DMS79 (cell line): Measurements from ENCODE around the gene MRFAP1L1.
A peak's percentile ranks its signal among the peaks of the same experiment; 100 is the strongest.

Experiments
- DNase-seq: peaks from one replicate; lab custom pipeline; 2025; lab: John Stamatoyannopoulos, UW

Gene MRFAP1L1

GRCh38 chr4:6716018-6716911, 6.6 kb upstream of the MRFAP1L1 start, which contains the start of gene BLOC1S4:
TSS of gene BLOC1S4 (plus strand) at chr4:6716174. CDS start at chr4:6716210, 36 bp downstream.
- DNase-seq = peak; percentile 55

DNA sequence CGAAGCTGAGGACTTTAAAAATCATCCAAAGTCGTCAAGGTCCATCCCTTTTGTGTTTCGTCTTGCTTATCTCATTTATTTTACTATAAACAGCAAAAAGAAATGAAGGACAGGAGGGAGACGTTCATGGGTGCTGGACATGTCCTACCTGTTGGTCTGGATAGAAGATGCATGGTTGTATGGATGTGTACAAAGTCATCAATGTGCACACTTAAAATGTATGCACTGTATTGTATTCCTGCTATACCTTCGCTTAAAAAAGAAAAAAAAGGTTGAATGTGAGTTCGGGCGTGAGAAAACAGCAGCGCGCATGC, 6.0 kb upstream of the MRFAP1L1 start:
- DNase-seq = no peak

DNA sequence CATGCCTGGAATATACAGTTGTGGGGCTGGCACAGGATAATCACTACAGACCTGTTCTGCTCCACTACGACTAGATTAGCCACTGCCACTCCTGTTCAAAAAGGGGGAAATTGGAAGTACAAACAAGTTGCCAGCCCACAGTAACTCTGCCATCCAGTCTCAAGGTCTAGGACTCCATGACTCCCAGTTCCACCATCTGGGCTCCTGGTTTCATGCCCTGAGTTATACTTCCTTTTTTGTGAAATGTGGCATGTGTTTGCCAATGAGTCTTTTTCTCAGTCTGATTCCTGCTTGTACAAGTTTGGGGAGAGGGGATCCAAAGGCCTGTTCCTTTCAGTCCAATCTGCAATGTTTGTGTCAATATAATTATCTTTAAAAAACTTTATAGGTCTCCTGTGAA, 5.3 kb upstream of the MRFAP1L1 start:
- no peak for DNase-seq

DNA sequence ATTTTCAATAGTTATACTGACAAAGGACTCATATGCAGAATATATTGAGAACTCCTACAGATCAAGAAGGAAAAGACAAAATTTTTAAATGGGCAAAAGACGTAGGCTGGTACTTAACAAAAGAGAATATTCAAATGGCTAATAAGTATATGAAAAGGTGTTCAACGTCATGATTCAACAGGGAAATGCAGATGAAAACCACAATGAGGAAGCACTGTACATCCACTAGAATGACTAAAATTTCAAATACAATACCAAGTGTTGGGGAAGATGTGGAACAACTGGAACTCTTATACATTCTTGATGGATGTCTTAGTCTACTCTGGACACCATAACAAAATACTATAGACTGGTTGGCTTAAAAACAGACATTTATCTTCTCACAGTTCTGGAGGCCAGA, 1.3 kb upstream of the MRFAP1L1 start:
- no peak for DNase-seq

- no peak for DNase-seq
Observed at GRCh38 chr4:6710282-6710681, 617 bp upstream of the MRFAP1L1 start.

- no peak for DNase-seq
Observed at GRCh38 chr4:6706173-6706572, 3.5 kb downstream of the MRFAP1L1 start.

- DNase-seq = no peak
Observed at GRCh38 chr4:6705646-6706045, 4.0 kb downstream of the MRFAP1L1 start.

DNA sequence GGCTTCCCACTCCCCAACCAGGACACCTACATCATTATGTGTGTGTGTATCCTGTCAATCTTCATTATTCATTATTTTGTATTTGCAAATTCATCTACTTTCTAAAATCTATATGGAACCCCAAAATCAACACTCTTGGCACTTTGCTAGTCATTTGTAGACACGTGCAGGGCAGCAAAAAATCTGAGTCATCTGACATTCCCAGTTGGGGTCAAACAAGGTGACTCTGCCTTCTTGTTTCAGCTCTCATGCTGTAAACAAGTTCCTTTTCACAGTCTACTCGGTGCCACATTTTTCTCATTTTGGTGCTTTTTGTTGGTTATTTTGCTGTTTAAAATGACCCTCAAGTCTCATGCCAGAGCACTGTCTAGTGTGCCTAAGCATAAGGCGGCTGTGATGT, 5.9 kb downstream of the MRFAP1L1 start:
- no peak for DNase-seq

DNA sequence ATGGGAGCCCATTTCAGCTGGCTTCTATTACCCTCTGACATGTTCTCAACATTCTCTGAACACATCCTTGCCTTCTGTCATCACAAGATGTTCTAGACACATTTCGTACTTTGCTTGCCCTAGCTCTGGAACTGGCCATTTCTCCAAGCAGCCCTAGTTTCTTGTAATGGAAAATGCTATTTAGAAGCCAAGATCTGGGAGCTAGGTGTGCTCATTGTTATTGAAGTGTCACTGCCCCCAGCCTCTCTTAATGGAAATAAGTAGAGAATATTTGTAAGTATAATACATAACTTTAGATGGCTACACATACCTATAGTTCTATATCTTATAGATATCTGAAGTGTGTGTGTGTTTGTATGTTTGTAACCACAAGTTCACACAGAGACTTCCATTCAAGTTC, 6.9 kb downstream of the MRFAP1L1 start:
- DNase-seq = no peak

- DNase-seq = no peak
Observed at GRCh38 chr4:6701371-6701770, 8.3 kb downstream of the MRFAP1L1 start.

- no peak for DNase-seq
Observed at GRCh38 chr4:6699903-6700302, 9.8 kb downstream of the MRFAP1L1 start.

DNA sequence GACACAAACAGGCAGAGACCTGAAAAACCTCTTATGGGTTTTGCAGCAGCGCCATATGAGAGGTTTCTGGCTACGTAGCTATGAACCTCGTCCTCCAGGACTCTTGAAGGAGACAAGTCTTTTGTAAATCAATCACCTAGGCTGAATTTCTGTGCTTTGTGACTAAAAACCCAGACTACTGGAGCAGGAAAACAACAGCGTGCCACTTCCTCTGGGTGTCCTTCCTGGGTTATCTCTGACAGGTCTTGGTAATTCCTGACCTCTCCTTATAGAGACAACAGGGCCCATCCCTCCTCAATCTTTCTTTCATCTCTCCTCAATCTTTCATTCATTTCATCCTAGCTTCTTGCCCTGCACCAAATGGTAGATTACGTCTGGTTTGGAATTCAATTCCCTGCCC, 10.3 kb downstream of the MRFAP1L1 start:
- no peak for DNase-seq

- DNase-seq = no peak
Observed at GRCh38 chr4:6697131-6697530, 12.5 kb downstream of the MRFAP1L1 start.

- no peak for DNase-seq
Observed at GRCh38 chr4:6696611-6697010, 13.1 kb downstream of the MRFAP1L1 start.

GRCh38 chr4:6695660-6696610, 13.7 kb downstream of the MRFAP1L1 start:
- no peak for DNase-seq

- DNase-seq = no peak
Observed at GRCh38 chr4:6694177-6694901, 15.3 kb downstream of the MRFAP1L1 start.

GRCh38 chr4:6693231-6694176, 16.2 kb downstream of the MRFAP1L1 start, which contains the start of gene S100P:
TSS of gene S100P (plus strand) at chr4:6693878. CDS start at chr4:6693933, 55 bp downstream.
- DNase-seq = no peak

DNA sequence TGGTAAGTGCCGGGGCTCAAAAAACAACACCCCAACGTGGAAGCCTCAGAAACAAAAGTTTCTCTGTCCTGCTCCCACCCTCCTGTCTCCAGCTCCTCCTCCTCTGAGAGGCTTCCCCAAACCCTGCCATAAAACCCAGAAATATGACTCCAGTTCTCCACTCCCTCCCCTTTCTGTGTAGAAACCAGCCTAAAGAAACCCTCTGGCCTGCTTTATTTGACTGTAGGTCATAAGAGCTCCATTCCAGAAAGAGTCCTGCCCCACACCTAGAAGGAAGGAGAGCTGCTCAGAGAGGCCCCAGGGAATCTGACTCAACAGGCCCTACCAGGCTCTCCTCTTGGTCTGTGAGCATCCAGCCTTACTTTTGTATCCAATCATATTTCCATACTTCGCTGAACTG, 16.9 kb downstream of the MRFAP1L1 start:
- no peak for DNase-seq

DNA sequence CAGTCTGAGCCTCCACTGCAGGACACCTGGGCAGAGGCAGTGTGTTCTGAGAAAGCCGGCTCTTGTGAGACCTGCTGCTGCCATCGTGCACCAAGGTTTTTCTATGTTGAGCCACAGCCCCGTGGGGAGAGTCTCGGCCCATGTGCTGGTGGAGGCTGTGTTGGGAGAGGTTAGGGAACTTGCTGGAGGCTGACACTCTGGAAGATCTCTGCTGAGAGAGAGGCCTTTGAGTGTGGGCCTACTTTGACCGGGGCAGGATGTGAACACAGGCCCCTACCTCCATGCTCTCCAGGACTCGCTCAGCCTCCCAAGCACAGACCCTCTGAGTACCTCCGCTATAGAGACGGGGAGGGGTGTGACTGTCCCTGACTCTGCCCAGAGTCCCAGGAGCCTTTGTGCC, 17.3 kb downstream of the MRFAP1L1 start:
- DNase-seq = no peak

GRCh38 chr4:6689506-6689960, 20.1 kb downstream of the MRFAP1L1 start:
- no peak for DNase-seq
